ENCODE data around the gene MRM2.

DNA sequence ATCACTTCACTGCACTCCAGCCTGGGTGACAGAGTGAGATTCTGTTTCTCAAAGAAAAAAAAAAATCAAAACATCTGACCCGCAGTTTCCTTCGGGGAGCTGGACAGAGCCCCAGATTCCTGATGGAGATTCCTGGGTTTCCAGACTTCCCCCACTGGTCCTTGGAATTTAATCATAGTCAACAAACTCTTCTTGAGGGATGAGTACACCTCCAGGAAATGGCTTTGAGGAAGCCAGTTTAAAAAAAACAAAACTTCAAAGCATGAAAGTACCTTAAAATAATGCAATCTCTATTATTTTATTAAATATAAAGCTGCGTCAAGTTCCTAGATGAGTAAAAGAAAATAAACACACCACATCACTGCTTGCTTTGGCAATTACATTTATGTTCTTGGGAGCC is 8.1 kb downstream of the MRM2 start:
- TF ChIP-seq, protein P1, sequence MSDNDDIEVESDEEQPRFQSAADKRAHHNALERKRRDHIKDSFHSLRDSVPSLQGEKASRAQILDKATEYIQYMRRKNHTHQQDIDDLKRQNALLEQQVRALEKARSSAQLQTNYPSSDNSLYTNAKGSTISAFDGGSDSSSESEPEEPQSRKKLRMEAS (IDR thresholded peaks at IDR 0.05) = no peak
- TF ChIP-seq, protein P2, sequence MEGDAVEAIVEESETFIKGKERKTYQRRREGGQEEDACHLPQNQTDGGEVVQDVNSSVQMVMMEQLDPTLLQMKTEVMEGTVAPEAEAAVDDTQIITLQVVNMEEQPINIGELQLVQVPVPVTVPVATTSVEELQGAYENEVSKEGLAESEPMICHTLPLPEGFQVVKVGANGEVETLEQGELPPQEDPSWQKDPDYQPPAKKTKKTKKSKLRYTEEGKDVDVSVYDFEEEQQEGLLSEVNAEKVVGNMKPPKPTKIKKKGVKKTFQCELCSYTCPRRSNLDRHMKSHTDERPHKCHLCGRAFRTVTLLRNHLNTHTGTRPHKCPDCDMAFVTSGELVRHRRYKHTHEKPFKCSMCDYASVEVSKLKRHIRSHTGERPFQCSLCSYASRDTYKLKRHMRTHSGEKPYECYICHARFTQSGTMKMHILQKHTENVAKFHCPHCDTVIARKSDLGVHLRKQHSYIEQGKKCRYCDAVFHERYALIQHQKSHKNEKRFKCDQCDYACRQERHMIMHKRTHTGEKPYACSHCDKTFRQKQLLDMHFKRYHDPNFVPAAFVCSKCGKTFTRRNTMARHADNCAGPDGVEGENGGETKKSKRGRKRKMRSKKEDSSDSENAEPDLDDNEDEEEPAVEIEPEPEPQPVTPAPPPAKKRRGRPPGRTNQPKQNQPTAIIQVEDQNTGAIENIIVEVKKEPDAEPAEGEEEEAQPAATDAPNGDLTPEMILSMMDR (IDR thresholded peaks at IDR 0.05) = no peak
- TF ChIP-seq POLR2A (IDR thresholded peaks at IDR 0.05; ENCODE audit: low read length) (no peak), JUNB (IDR thresholded peaks at IDR 0.05) (no peak), EP300 (IDR thresholded peaks at IDR 0.05) (no peak), JUN (IDR thresholded peaks at IDR 0.05) (no peak), BHLHE40 (IDR thresholded peaks at IDR 0.05; ENCODE audit: low read depth, low read length) (no peak), CHD2 (IDR thresholded peaks at IDR 0.05; ENCODE audit: low read length, partially characterized antibody) (no peak)

Measured in A549 (cell line).